K562 (cell line): ENCODE results near the gene DNALI1. TPM values are rescaled to one million over a fixed set of nuclear protein-coding genes. Genes with fewer than 3 reads are reported as not detected.

ENCODE experiments used
- ARID3A ChIP-seq: IDR thresholded peaks from 2 replicates; pipeline ENCODE4 v1.6.1; 2012; ENCODE audit warnings: low read depth, low read length, improper control_type of control experiment, borderline replicate concordance
- CCNT2 ChIP-seq: IDR thresholded peaks from 2 replicates; pipeline ENCODE4 v1.6.1; 2011; ENCODE audit warnings: borderline replicate concordance, low read depth, mild to moderate bottlenecking, moderate library complexity, mixed read lengths, low read length; ENCODE audit not compliant: insufficient read length; ENCODE audit errors: extremely low read depth
- ELF1 ChIP-seq: fragments of 200-800 bp; sonication (Bioruptor generic); IDR thresholded peaks from 2 replicates; pipeline ENCODE4 v1.6.1; 2016; ENCODE audit warnings: missing genetic modification characterization, missing compliant biosample characterization
- HIVEP1 ChIP-seq: fragments of 250-450 bp; sonication (Bioruptor Pico); IDR thresholded peaks from 2 replicates; pipeline ENCODE4 v1.4.0; 2020; ENCODE audit warnings: mild to moderate bottlenecking
- MAFK ChIP-seq: IDR thresholded peaks from 2 replicates; pipeline ENCODE4 v1.6.1; 2011; ENCODE audit warnings: low read length, improper control_type of control experiment
- NR4A1 ChIP-seq, 2 experiments: fragments of 250-450 bp in 1 of 2; fragments of 450-650 bp in 1 of 2; sonication (Bioruptor Pico) in 1 of 2; IDR thresholded peaks; 2 replicates each; pipeline versions ENCODE4 v1.4.0 to v1.6.1; 2016 to 2020; ENCODE audit warnings: mild to moderate bottlenecking in 2 of 2, missing compliant biosample characterization in 1 of 2, missing genetic modification characterization in 1 of 2, moderate library complexity in 1 of 2
- SAFB2 ChIP-seq: fragments of 200-400 bp; formaldehyde crosslinking; IDR thresholded peaks from 2 replicates; pipeline ENCODE4 v1.6.1; 2018; ENCODE audit warnings: borderline replicate concordance, low read length, low read depth, moderate library complexity; ENCODE audit not compliant: severe bottlenecking
- WHSC1 ChIP-seq: IDR thresholded peaks from one replicate; pipeline ENCODE4 v1.6.1; 2012; ENCODE audit warnings: low read length, control low read depth, inconsistent platforms
- ZBED1 ChIP-seq: IDR thresholded peaks from 2 replicates; pipeline ENCODE4 v1.6.1; 2014
- ZFP30 ChIP-seq: fragments of 250-450 bp; sonication (Bioruptor Pico); IDR thresholded peaks from 2 replicates; pipeline ENCODE4 v1.8.0; 2022; ENCODE audit warnings: moderate library complexity, mild to moderate bottlenecking, inconsistent platforms, borderline replicate concordance
- ZFP36 ChIP-seq: fragments of 150-350 bp; IDR thresholded peaks from 2 replicates; pipeline ENCODE4 v1.6.1; 2018; ENCODE audit warnings: low read length, low read depth; ENCODE audit not compliant: partially characterized antibody
- ZNF184 ChIP-seq: sonication (generic); formaldehyde crosslinking; IDR thresholded peaks from 2 replicates; pipeline ENCODE4 v1.5.0; 2020; ENCODE audit warnings: missing genetic modification reagents
- ZNF445 ChIP-seq: fragments of 250-450 bp; sonication (Bioruptor Pico); IDR thresholded peaks from 2 replicates; pipeline ENCODE4 v1.4.0; 2020; ENCODE audit warnings: low read depth, mild to moderate bottlenecking, moderate library complexity
- ZNF584 ChIP-seq: fragments of 200-800 bp; sonication (Bioruptor generic); IDR thresholded peaks from 2 replicates; pipeline ENCODE4 v1.6.1; 2016; ENCODE audit warnings: low read depth, mild to moderate bottlenecking, missing genetic modification characterization, missing compliant biosample characterization
- ZNF717 ChIP-seq: fragments of 250-450 bp; sonication (Bioruptor Pico); IDR thresholded peaks from 2 replicates; pipeline ENCODE4 v1.5.0; 2021
- ZNF740 ChIP-seq, 3 experiments: fragments of 200-800 bp in 1 of 3; sonication (Bioruptor generic) in 1 of 3; sonication (generic) in 1 of 3; formaldehyde crosslinking in 1 of 3; IDR thresholded peaks; 2 replicates each; pipeline versions ENCODE4 v1.6.1 to v1.8.0; 2016 to 2022; ENCODE audit warnings: mild to moderate bottlenecking in 2 of 3, missing compliant biosample characterization in 2 of 3, missing genetic modification characterization in 2 of 3, missing genetic modification reagents in 1 of 3
- polyA plus RNA-seq, 8 experiments: library from polyadenylated mRNA; depleted of rRNA in 4 of 8; stranded (reverse) in 5 of 8; unstranded in 3 of 8; fragments of >200 nt; fragmentation: Nextera tagmentation in 2 of 8; fragmentation: Illumina TruSeq in 1 of 8; extraction: Ambion mirVana in 2 of 8; extraction: Trizol in 1 of 8; gene quantifications; 2 replicates each; pipeline versions ENCODE4 v1.2.1 to v1.2.3, GENCODE V29; 2011 to 2014; ENCODE audit warnings: inconsistent platforms in 1 of 8, missing spikeins in 1 of 8
- total RNA-seq, 7 experiments: library from RNA; depleted of rRNA in 6 of 7; stranded (reverse); fragments of >200 nt in 6 of 7; fragmentation: Illumina TruSeq in 2 of 7; extraction: Trizol in 2 of 7; gene quantifications; 2 replicates each; pipeline versions ENCODE4 v1.2.1 to v1.2.3, GENCODE V29; 2011 to 2021; ENCODE audit warnings: low replicate concordance in 1 of 7
- TF ChIP-seq, protein P1 (sequence below): sonication (generic); IDR thresholded peaks from 2 replicates; pipeline ENCODE4 v1.6.1; 2016

The DNALI1 gene
- total and polyA plus RNA-seq, 9 of the 15 experiments (the other 6 are each of a cell fraction or from before 2014, with no cell fraction given): 0.87 to 5.6 (median 1.2) TPM

GRCh38 chr1:37514350-37515184 is 42.2 kb upstream of the DNALI1 start, which contains the start of gene MEAF6 (continued):
- TF ChIP-seq ELF1 (peak; percentile 82), ZBED1 (no peak), CCNT2 (peak; percentile 94), WHSC1 (no peak), SAFB2 (no peak), ARID3A (no peak), ZNF740 (CRISPR knock-in tag; IDR thresholded peaks at IDR 0.05) (no peak), ZNF740 (tag; IDR thresholded peaks at IDR 0.05) (no peak), ZFP30 (CRISPR knock-in tag) (no peak), MAFK (no peak; the same call in 1 of the 2 replicates), ZNF184 (no peak), ZFP36 (no peak), HIVEP1 (no peak), ZNF584 (CRISPR knock-in tag) (no peak), ZNF445 (CRISPR knock-in tag) (no peak), ZNF717 (CRISPR knock-in tag) (no peak), NR4A1 (CRISPR knock-in tag; IDR thresholded peaks at IDR 0.05) (0 out of 2 replicates have a peak, but pooled peaks have one; percentile 68), NR4A1 (tag; IDR thresholded peaks at IDR 0.05) (peak; percentile 87)
- TF ChIP-seq, protein P1, sequence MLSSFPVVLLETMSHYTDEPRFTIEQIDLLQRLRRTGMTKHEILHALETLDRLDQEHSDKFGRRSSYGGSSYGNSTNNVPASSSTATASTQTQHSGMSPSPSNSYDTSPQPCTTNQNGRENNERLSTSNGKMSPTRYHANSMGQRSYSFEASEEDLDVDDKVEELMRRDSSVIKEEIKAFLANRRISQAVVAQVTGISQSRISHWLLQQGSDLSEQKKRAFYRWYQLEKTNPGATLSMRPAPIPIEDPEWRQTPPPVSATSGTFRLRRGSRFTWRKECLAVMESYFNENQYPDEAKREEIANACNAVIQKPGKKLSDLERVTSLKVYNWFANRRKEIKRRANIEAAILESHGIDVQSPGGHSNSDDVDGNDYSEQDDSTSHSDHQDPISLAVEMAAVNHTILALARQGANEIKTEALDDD: no peak
- TF ChIP-seq, all 486 proteins: peak for 159
